ENCODE results near the gene TSKU.
A peak's percentile ranks its signal among the peaks of the same experiment; 100 is the strongest.

TSKU gene

GRCh38 chr11:76831686-76832310 lies 48.6 kb downstream of the TSKU start:
- no peak for DNase-seq (ENCODE audit: low read depth, low spot score)
- in situ Hi-C loops (cut with HindIII; ENCODE audit: low sequenced_read_pairs): no loop called here
- no peak overlapping the region for H3K4me3 ChIP-seq (ENCODE audit: low read depth, low read length)
- no peak for TF ChIP-seq CTCF (IDR thresholded peaks at IDR 0.05; ENCODE audit: low read depth, low read length)

- in situ Hi-C loops (cut with HindIII; ENCODE audit: low sequenced_read_pairs): no loop called here
- no peak for TF ChIP-seq CTCF (IDR thresholded peaks at IDR 0.05; ENCODE audit: low read depth, low read length)
- no peak for DNase-seq (ENCODE audit: low read depth, low spot score)
- H3K4me3 ChIP-seq (ENCODE audit: low read depth, low read length): no peak overlapping the region
Measured at GRCh38 chr11:76832361-76832760, 49.2 kb downstream of the TSKU start.

- H3K4me3 ChIP-seq (ENCODE audit: low read depth, low read length): no peak overlapping the region
- in situ Hi-C loops (cut with HindIII; ENCODE audit: low sequenced_read_pairs): no loop called here
- TF ChIP-seq CTCF (IDR thresholded peaks at IDR 0.05; ENCODE audit: low read depth, low read length): no peak
- DNase-seq (ENCODE audit: low read depth, low spot score): no peak
Measured at GRCh38 chr11:76834151-76834550, 51.0 kb downstream of the TSKU start.

- in situ Hi-C loops (cut with HindIII; ENCODE audit: low sequenced_read_pairs): no loop called here
- TF ChIP-seq CTCF (IDR thresholded peaks at IDR 0.05; ENCODE audit: low read depth, low read length): no peak
- no peak overlapping the region for H3K4me3 ChIP-seq (ENCODE audit: low read depth, low read length)
- DNase-seq (ENCODE audit: low read depth, low spot score): no peak
Measured at GRCh38 chr11:76835036-76835435, 51.9 kb downstream of the TSKU start.

GRCh38 chr11:76835928-76836612 lies 52.9 kb downstream of the TSKU start:
- no peak overlapping the region for H3K4me3 ChIP-seq (ENCODE audit: low read depth, low read length)
- peak; percentile 58 for DNase-seq (ENCODE audit: low read depth, low spot score)
- in situ Hi-C loops (cut with HindIII; ENCODE audit: low sequenced_read_pairs): no loop called here
- TF ChIP-seq CTCF (IDR thresholded peaks at IDR 0.05; ENCODE audit: low read depth, low read length): no peak

- DNase-seq (ENCODE audit: low read depth, low spot score): no peak
- no peak overlapping the region for H3K4me3 ChIP-seq (ENCODE audit: low read depth, low read length)
- in situ Hi-C loops (cut with HindIII; ENCODE audit: low sequenced_read_pairs): no loop called here
- TF ChIP-seq CTCF (IDR thresholded peaks at IDR 0.05; ENCODE audit: low read depth, low read length): peak; percentile 4
Measured at GRCh38 chr11:76836613-76837291, 53.6 kb downstream of the TSKU start.
